ENCODE data around the gene EVPL. TPM values are rescaled to one million over a fixed set of nuclear protein-coding genes. Genes with fewer than 3 reads are reported as not detected.

EVPL gene
- total and polyA plus RNA-seq, 2 of the 13 experiments (the other 11 are each of a cell fraction or from before 2014, with no cell fraction given): 2.1 to 8.2 TPM

DNA sequence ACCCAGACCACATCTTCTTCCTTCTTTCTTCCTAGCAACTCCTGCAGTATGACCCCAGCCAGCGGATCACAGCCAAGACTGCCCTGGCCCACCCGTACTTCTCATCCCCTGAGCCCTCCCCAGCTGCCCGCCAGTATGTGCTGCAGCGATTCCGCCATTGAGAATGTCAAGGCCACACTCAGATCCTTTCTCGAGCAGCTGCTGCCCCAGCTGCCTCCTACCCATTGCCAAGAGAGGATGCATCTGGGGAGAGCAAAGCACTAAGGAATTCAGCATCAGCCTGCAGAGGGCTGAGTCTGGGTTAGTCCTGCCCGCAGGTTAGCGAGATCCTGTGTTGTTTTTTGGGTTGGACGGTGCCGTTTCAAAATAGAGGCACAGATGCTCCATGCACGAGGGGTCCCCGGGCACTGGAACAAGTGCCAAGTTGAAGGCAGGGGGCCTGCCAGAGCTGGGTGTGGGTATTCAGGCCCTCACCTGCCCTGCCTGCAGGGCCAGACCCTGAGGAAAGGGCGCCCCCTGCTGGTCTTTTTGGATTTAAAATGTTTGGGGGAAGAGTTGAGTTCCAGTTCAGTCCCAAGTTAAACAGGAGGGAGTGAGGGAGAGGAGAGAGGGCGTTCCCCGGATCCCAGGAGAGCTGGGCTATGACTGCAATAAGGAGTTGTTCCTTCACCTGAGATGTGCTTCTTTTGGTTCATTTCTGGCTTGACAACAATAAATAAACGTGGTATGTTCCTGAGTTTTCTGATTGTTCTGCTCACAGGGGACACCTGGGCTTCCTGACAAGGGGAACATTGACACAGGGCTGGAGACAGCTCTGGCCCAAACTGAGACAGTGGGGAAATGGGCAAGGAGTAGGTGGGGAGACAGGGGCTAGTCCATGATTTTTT lies 21.6 kb downstream of the EVPL start (continued):
- TF ChIP-seq, protein P1, sequence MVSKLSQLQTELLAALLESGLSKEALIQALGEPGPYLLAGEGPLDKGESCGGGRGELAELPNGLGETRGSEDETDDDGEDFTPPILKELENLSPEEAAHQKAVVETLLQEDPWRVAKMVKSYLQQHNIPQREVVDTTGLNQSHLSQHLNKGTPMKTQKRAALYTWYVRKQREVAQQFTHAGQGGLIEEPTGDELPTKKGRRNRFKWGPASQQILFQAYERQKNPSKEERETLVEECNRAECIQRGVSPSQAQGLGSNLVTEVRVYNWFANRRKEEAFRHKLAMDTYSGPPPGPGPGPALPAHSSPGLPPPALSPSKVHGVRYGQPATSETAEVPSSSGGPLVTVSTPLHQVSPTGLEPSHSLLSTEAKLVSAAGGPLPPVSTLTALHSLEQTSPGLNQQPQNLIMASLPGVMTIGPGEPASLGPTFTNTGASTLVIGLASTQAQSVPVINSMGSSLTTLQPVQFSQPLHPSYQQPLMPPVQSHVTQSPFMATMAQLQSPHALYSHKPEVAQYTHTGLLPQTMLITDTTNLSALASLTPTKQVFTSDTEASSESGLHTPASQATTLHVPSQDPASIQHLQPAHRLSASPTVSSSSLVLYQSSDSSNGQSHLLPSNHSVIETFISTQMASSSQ (IDR thresholded peaks at IDR 0.05; ENCODE audit: low read depth): no peak
- TF ChIP-seq, protein P1 (CRISPR knock-in tag; IDR thresholded peaks at IDR 0.05; ENCODE audit: borderline replicate concordance): 0 out of 2 replicates have a peak, but pooled peaks have one; percentile 18
- TF ChIP-seq KDM1A (CRISPR knock-in tag; IDR thresholded peaks at IDR 0.05): no peak
- TF ChIP-seq EEA1 (CRISPR knock-in tag; IDR thresholded peaks at IDR 0.05; ENCODE audit: borderline replicate concordance): no peak
- TF ChIP-seq TCF12 (IDR thresholded peaks at IDR 0.05): no peak
- no peak for TF ChIP-seq TCF12 (CRISPR knock-in tag; IDR thresholded peaks at IDR 0.05)
- no peak for TF ChIP-seq ZNF850 (CRISPR knock-in tag; conservative IDR thresholded peaks at IDR 0.05)
- TF ChIP-seq, protein P2, sequence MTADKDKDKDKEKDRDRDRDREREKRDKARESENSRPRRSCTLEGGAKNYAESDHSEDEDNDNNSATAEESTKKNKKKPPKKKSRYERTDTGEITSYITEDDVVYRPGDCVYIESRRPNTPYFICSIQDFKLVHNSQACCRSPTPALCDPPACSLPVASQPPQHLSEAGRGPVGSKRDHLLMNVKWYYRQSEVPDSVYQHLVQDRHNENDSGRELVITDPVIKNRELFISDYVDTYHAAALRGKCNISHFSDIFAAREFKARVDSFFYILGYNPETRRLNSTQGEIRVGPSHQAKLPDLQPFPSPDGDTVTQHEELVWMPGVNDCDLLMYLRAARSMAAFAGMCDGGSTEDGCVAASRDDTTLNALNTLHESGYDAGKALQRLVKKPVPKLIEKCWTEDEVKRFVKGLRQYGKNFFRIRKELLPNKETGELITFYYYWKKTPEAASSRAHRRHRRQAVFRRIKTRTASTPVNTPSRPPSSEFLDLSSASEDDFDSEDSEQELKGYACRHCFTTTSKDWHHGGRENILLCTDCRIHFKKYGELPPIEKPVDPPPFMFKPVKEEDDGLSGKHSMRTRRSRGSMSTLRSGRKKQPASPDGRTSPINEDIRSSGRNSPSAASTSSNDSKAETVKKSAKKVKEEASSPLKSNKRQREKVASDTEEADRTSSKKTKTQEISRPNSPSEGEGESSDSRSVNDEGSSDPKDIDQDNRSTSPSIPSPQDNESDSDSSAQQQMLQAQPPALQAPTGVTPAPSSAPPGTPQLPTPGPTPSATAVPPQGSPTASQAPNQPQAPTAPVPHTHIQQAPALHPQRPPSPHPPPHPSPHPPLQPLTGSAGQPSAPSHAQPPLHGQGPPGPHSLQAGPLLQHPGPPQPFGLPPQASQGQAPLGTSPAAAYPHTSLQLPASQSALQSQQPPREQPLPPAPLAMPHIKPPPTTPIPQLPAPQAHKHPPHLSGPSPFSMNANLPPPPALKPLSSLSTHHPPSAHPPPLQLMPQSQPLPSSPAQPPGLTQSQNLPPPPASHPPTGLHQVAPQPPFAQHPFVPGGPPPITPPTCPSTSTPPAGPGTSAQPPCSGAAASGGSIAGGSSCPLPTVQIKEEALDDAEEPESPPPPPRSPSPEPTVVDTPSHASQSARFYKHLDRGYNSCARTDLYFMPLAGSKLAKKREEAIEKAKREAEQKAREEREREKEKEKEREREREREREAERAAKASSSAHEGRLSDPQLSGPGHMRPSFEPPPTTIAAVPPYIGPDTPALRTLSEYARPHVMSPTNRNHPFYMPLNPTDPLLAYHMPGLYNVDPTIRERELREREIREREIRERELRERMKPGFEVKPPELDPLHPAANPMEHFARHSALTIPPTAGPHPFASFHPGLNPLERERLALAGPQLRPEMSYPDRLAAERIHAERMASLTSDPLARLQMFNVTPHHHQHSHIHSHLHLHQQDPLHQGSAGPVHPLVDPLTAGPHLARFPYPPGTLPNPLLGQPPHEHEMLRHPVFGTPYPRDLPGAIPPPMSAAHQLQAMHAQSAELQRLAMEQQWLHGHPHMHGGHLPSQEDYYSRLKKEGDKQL (CRISPR knock-in tag; IDR thresholded peaks at IDR 0.05; ENCODE audit: low read depth): no peak
- no peak for TF ChIP-seq ZNF337 (CRISPR knock-in tag; IDR thresholded peaks at IDR 0.05; ENCODE audit: borderline replicate concordance, low read depth)
- no peak for TF ChIP-seq DPF2 (CRISPR knock-in tag; IDR thresholded peaks at IDR 0.05; ENCODE audit: borderline replicate concordance, low read depth)
- TF ChIP-seq, protein P3, sequence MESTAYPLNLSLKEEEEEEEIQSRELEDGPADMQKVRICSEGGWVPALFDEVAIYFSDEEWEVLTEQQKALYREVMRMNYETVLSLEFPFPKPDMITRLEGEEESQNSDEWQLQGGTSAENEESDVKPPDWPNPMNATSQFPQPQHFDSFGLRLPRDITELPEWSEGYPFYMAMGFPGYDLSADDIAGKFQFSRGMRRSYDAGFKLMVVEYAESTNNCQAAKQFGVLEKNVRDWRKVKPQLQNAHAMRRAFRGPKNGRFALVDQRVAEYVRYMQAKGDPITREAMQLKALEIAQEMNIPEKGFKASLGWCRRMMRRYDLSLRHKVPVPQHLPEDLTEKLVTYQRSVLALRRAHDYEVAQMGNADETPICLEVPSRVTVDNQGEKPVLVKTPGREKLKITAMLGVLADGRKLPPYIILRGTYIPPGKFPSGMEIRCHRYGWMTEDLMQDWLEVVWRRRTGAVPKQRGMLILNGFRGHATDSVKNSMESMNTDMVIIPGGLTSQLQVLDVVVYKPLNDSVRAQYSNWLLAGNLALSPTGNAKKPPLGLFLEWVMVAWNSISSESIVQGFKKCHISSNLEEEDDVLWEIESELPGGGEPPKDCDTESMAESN (CRISPR knock-in tag; conservative IDR thresholded peaks at IDR 0.05): no peak
- TF ChIP-seq, protein P4, sequence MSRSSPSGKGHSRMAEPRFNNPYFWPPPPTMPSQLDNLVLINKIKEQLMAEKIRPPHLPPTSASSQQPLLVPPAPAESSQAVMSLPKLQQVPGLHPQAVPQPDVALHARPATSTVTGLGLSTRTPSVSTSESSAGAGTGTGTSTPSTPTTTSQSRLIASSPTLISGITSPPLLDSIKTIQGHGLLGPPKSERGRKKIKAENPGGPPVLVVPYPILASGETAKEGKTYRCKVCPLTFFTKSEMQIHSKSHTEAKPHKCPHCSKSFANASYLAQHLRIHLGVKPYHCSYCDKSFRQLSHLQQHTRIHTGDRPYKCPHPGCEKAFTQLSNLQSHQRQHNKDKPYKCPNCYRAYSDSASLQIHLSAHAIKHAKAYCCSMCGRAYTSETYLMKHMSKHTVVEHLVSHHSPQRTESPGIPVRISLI (CRISPR knock-in tag; IDR thresholded peaks at IDR 0.05; ENCODE audit: borderline replicate concordance): 0 out of 2 replicates have a peak, but pooled peaks have one; percentile 34
- no peak for TF ChIP-seq DNMT1 (CRISPR knock-in tag; IDR thresholded peaks at IDR 0.05)
- no peak for TF ChIP-seq SP140L (CRISPR knock-in tag; IDR thresholded peaks at IDR 0.05; ENCODE audit: borderline replicate concordance)
- TF ChIP-seq ATAD3A (CRISPR knock-in tag; IDR thresholded peaks at IDR 0.05): no peak
- no peak for TF ChIP-seq ZNF557 (CRISPR knock-in tag; IDR thresholded peaks at IDR 0.05)

All from HepG2 (cell line).